Measurements from ENCODE around the gene ZNF841.

- no peak for TF ChIP-seq ZNF274 (IDR thresholded peaks at IDR 0.05; ENCODE audit: low read depth, low read length)
- no peak for TF ChIP-seq SUZ12 (IDR thresholded peaks at IDR 0.05; ENCODE audit: extremely low read depth, insufficient read depth, insufficient read length)
These were observed 4.1 kb upstream of the ZNF841 start for GRCh38 chr19:52099497-52100138.

Data from NT2/D1 (cell line).